Osteoblast (primary cell): ENCODE results near the gene ESR1. TPM values are rescaled to one million over a fixed set of nuclear protein-coding genes. Genes with fewer than 3 reads are reported as not detected.

ENCODE experiments used
- DNase-seq: peaks from one replicate; pipeline ENCODE4 v3.0.0; 2011; ENCODE audit warnings: low spot score, mixed read lengths; ENCODE audit not compliant: insufficient read length; ENCODE audit errors: missing footprints
- H2AFZ ChIP-seq: 2 replicates; pipeline ENCODE4 v1.6.0; 2011; ENCODE audit warnings: mild to moderate bottlenecking, low read length
- H3K27ac ChIP-seq: 2 replicates; pipeline ENCODE4 v1.5.1; 2011; ENCODE audit warnings: mild to moderate bottlenecking, low read depth, low read length, moderate library complexity
- H3K27me3 ChIP-seq: 2 replicates; pipeline ENCODE4 v1.6.0; 2012; ENCODE audit warnings: mild to moderate bottlenecking, control low read depth, inconsistent platforms, low read length, moderate library complexity; ENCODE audit not compliant: insufficient read depth
- H3K36me3 ChIP-seq: 2 replicates; pipeline ENCODE4 v1.5.1; 2011; ENCODE audit warnings: mild to moderate bottlenecking, low read length, control low read depth, moderate library complexity; ENCODE audit not compliant: insufficient read depth
- H3K4me1 ChIP-seq: 2 replicates; pipeline ENCODE4 v1.5.1; 2011; ENCODE audit warnings: mild to moderate bottlenecking, low read length, control low read depth, moderate library complexity; ENCODE audit not compliant: insufficient read depth
- H3K4me2 ChIP-seq: 2 replicates; pipeline ENCODE4 v1.6.0; 2011; ENCODE audit warnings: mild to moderate bottlenecking, low read length; ENCODE audit not compliant: insufficient read depth
- H3K4me3 ChIP-seq: fragments of 200-600 bp; sonication (generic); 3 replicates; pipeline ENCODE4 v1.5.1; 2012; ENCODE audit warnings: mild to moderate bottlenecking, low read length, inconsistent platforms; ENCODE audit not compliant: insufficient read depth
- H3K79me2 ChIP-seq: 2 replicates; pipeline ENCODE4 v1.6.0; 2012; ENCODE audit warnings: mild to moderate bottlenecking, low read length, control low read depth, inconsistent platforms; ENCODE audit not compliant: insufficient read depth
- H3K9me3 ChIP-seq: 2 replicates; pipeline ENCODE4 v1.5.1; 2011; ENCODE audit warnings: low read depth, low read length, control low read depth
- H4K20me1 ChIP-seq: 2 replicates; pipeline ENCODE4 v1.6.0; 2012; ENCODE audit warnings: mild to moderate bottlenecking, low read length, control low read depth; ENCODE audit not compliant: insufficient read depth
- CTCF ChIP-seq: IDR thresholded peaks from 2 replicates; pipeline ENCODE4 v1.5.1; 2011; ENCODE audit warnings: mild to moderate bottlenecking, low read depth, low read length, moderate library complexity; ENCODE audit errors: extremely low read depth
- total RNA-seq: library from RNA; depleted of rRNA; stranded (reverse); fragments of >200 nt; gene quantifications from 2 replicates; pipeline ENCODE4 v1.2.3, GENCODE V29; 2012

ESR1 gene
- total RNA-seq, 1 donor = 3.3 TPM

DNA sequence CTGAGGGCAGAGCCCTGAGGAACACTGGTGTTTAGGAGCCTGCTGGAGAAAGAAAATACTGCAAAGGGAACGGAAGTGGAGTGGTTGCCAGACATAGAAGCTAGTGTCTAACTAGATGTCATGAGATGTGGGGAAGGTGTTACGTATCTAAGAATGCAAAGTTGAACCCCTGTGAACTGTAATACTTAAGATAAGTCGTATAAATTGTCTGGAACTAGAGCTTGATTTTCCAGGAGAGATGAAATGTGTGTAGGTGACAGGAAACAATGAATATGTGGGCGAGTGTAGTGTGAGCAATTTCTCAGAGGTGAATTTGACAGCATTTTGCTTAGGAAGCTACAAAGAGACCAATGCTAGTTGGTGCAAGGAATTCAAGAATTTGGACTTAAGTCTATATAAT is 27.9 kb downstream of the ESR1 start:
- Histone ChIP-seq H3K79me2 (no peaks in the 10 kb centered on the region), H3K4me2 (no peak overlapping the region), H3K4me1 (no peaks in the 10 kb centered on the region), H3K9me3 (no peaks in the 10 kb centered on the region), H3K27me3 (no peaks in the 10 kb centered on the region), H3K36me3 (no peaks in the 10 kb centered on the region), H2AFZ (no peak overlapping the region), H4K20me1 (no peaks in the 10 kb centered on the region), H3K4me3 (no peak overlapping the region), H3K27ac (no peak overlapping the region)
- DNase-seq = no peak
- no peak for TF ChIP-seq CTCF

- no peaks in the 10 kb centered on the region for H3K9me3 ChIP-seq
- no peak overlapping the region for H3K4me3 ChIP-seq
- no peaks in the 10 kb centered on the region for H3K4me1 ChIP-seq
- H2AFZ ChIP-seq = no peak overlapping the region
- DNase-seq = no peak
- H4K20me1 ChIP-seq = no peaks in the 10 kb centered on the region
- H3K4me2 ChIP-seq = no peak overlapping the region
- TF ChIP-seq CTCF = no peak
- no peak overlapping the region for H3K27ac ChIP-seq
- no peaks in the 10 kb centered on the region for H3K36me3 ChIP-seq
- H3K79me2 ChIP-seq = no peaks in the 10 kb centered on the region
- H3K27me3 ChIP-seq = no peaks in the 10 kb centered on the region
Measured at GRCh38 chr6:151837223-151837622, 29.7 kb downstream of the ESR1 start.

GRCh38 chr6:151842816-151843215 is 35.3 kb downstream of the ESR1 start:
- Histone ChIP-seq H3K4me1 (no peaks in the 10 kb centered on the region), H3K4me2 (no peak overlapping the region), H3K36me3 (no peaks in the 10 kb centered on the region), H3K27me3 (no peaks in the 10 kb centered on the region), H2AFZ (no peak overlapping the region), H3K79me2 (no peaks in the 10 kb centered on the region), H3K4me3 (no peak overlapping the region), H4K20me1 (no peaks in the 10 kb centered on the region), H3K9me3 (no peaks in the 10 kb centered on the region), H3K27ac (no peak overlapping the region)
- TF ChIP-seq CTCF = no peak
- DNase-seq = no peak

DNA sequence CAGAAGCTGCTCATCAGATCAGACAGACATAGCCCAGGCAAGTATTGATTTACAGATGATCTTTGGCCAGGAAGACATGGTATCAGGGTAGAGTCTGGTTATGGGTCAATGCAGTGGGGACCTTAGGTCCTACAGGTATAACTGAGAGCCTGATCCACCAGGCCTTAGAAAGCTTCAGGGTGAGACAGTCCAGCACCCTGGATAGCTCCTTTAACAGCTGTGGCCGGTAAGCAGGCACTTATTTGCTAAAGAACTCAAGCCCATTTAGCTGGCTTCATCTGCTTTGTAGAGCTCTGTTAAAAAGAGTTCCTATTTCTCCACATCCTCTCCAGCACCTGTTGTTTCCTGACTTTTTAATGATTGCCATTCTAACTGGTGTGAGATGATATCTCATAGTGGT is 39.6 kb downstream of the ESR1 start:
- H2AFZ ChIP-seq = no peak overlapping the region
- no peaks in the 10 kb centered on the region for H3K9me3 ChIP-seq
- no peaks in the 10 kb centered on the region for H3K79me2 ChIP-seq
- no peaks in the 10 kb centered on the region for H4K20me1 ChIP-seq
- no peak overlapping the region for H3K27ac ChIP-seq
- H3K4me3 ChIP-seq = no peak overlapping the region
- no peaks in the 10 kb centered on the region for H3K36me3 ChIP-seq
- TF ChIP-seq CTCF = no peak
- no peaks in the 10 kb centered on the region for H3K4me1 ChIP-seq
- no peaks in the 10 kb centered on the region for H3K27me3 ChIP-seq
- no peak overlapping the region for H3K4me2 ChIP-seq
- no peak for DNase-seq
